HL-60 (cell line): Measurements from ENCODE around the gene CABCOCO1.

Experiments used
- CTCF ChIP-seq: IDR thresholded peaks from one replicate; pipeline ENCODE4 v1.5.1; 2011; ENCODE audit warnings: low read length, control low read depth, inconsistent platforms; ENCODE audit not compliant: insufficient read depth
- GABPA ChIP-seq: IDR thresholded peaks from 2 replicates; pipeline ENCODE4 v1.6.1; 2012; ENCODE audit warnings: low read depth
- POLR2AphosphoS5 ChIP-seq: IDR thresholded peaks from 2 replicates; pipeline ENCODE4 v1.6.1; 2012; ENCODE audit warnings: low read depth
- REST ChIP-seq: IDR thresholded peaks from 2 replicates; pipeline ENCODE4 v1.6.1; 2012; ENCODE audit warnings: low read depth; ENCODE audit not compliant: insufficient replicate concordance
- SPI1 ChIP-seq: IDR thresholded peaks from 2 replicates; pipeline ENCODE4 v1.6.1; 2012; ENCODE audit warnings: low read depth, mild to moderate bottlenecking, borderline replicate concordance

DNA sequence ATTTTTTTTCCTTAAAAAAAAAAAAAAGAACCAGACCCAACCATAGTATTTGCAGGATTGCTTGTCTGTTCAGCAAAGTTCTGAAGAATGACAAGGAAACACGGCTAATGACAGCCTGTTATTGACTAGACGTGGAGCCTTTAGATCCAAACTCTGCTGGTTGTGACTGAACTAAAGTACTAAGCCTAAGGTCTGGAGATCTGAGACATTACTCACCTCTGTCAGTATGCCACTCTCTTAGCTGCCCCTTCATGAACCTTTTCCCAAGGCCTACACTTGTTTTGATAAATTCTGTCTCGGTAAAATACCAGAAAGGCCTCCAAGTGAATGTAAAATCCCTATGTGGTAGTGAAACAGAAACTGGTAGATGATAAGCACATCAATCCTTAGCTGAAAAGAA, 101.0 kb downstream of the CABCOCO1 start:
- TF ChIP-seq CTCF (no peak), POLR2AphosphoS5 (no peak), REST (no peak), GABPA (no peak), SPI1 (no peak)
